HG02870 (cell line): ENCODE results near the gene TCF4.

ENCODE experiments used
- ATAC-seq: cut with Tn5 transposase; IDR thresholded peaks from one replicate; pipeline ENCODE4 v1.9.1; 2021; ENCODE audit warnings: mild to moderate bottlenecking, moderate library complexity; ENCODE audit not compliant: unreplicated experiment

Gene TCF4

GRCh38 chr18:55546851-55547704 is 40.9 kb downstream of the TCF4 start:
- no peak for ATAC-seq

- no peak for ATAC-seq
Observed at GRCh38 chr18:55544014-55544413, 44.0 kb downstream of the TCF4 start.

- no peak for ATAC-seq
Observed at GRCh38 chr18:55543130-55543704, 44.8 kb downstream of the TCF4 start.

DNA sequence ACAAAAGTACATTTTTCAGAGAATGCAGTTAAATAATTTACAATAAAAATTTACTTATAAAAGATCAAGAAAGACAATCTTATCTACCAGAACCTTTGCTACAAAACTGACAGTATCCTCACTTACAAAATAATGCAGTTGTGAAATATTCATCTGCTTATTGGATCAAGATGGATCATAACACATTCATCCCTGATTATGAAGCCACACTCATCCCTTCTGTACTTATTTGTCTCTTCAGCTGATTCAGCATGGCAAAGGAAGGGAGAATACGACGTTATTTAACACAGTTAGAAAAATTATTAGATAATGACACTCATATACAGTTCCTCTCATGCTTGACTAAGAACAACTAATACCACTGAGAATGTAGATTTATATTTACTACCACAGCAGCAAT is 46.4 kb downstream of the TCF4 start:
- ATAC-seq: no peak

DNA sequence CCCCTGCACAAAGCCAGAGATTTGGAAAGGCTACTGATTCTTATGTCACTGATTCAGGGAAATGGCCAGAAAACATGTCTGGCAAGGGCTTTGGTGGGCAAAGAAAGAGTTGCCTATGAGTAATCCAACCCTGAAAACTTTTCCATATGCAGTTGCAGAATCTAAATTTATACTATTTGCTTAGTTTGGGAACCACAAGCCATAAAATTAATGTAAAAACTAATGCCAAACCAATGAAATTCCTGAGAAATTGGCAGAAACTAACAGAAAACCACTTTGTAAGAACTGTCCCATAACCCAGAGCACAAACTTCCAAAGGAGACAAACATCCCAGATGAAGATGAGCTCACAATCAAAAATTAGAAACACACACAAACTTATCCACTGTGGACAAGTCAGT is 48.8 kb downstream of the TCF4 start:
- ATAC-seq: no peak

- ATAC-seq: no peak
Observed at GRCh38 chr18:55534996-55535395, 53.0 kb downstream of the TCF4 start.

GRCh38 chr18:55534547-55534946 is 53.4 kb downstream of the TCF4 start:
- ATAC-seq: peak; percentile 91

DNA sequence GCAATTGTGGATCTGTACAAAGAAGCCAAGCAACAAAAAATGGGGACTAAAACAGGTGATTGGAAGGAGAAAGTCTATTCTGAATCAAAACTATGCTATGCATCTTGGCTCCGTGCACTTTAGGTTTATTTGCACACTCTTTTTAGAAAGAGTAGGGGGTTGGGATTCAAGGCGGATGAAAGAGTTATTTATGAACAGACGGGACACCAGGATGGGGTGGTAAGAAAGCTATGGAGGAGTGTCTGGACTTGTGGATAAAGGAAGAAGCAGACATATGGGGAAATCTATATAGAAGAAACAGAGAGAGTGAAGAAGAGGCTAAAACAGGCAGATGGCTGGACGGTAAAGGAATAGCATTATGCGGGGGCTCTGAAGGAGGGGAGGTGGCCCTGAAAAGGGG is 57.8 kb downstream of the TCF4 start:
- no peak for ATAC-seq

GRCh38 chr18:55529581-55529980 is 58.4 kb downstream of the TCF4 start:
- no peak for ATAC-seq

DNA sequence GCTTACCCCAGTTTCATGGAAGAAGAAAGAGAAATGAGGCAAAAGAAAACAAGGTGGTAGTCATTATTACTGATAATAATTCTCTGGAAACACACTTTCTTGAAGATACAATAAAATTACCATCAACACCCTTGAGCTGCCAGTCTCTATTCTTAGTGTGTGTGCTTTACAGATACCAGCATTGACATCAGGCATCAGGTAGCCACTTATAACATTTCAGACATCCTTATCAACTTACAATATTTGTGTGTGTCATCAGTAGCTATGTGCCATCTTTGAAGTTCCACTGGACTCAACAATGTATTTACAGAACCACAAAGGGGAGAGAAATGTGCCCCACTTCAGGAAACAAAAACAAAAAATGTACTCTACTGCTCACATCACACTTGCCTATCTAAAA is 62.1 kb downstream of the TCF4 start:
- no peak for ATAC-seq

- no peak for ATAC-seq
Observed at GRCh38 chr18:55524353-55525073, 63.5 kb downstream of the TCF4 start.

GRCh38 chr18:55523001-55523400 is 65.0 kb downstream of the TCF4 start:
- ATAC-seq: no peak

DNA sequence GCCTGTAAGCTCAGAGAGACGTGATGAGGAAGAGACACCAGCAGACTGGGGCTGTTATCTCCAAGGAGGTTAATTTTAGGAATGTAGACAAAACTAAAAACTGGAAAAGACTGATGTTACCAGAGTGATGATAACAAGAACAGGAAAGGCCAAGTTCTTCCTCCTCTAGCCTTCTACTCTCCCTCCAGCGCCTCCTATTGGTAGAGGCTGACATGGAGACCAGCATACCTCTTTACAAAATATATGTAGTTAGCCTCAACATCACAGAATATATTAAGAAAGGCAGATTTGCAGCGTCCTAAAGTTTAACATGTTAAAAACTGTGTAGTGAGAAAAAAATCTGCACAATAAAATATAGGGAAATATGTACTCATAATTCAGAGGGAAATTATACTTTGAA is 66.0 kb downstream of the TCF4 start:
- no peak for ATAC-seq

GRCh38 chr18:55517055-55517454 is 70.9 kb downstream of the TCF4 start:
- no peak for ATAC-seq

- no peak for ATAC-seq
Observed at GRCh38 chr18:55515941-55516710, 71.9 kb downstream of the TCF4 start.

- ATAC-seq: no peak
Observed at GRCh38 chr18:55515214-55515613, 72.8 kb downstream of the TCF4 start.

DNA sequence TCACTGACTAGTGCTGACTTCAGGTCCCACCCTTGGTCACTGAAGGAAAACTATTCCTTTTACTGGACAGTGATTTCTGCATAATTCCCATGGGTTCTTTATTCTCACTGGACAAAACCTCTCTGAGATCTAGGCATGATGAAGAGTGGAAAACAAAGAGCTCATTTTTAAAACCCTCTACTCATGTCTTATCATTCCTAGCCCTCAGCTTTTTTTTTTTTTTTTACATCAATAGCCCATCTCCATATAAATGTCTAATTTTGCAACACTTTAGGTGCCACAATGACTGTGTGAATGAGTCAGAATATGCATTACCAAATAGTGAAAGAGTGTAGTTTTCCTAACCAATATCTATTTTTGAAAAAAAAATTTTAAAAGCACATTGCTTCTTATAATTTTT is 74.8 kb downstream of the TCF4 start:
- no peak for ATAC-seq

GRCh38 chr18:55511277-55511676 is 76.7 kb downstream of the TCF4 start:
- no peak for ATAC-seq

DNA sequence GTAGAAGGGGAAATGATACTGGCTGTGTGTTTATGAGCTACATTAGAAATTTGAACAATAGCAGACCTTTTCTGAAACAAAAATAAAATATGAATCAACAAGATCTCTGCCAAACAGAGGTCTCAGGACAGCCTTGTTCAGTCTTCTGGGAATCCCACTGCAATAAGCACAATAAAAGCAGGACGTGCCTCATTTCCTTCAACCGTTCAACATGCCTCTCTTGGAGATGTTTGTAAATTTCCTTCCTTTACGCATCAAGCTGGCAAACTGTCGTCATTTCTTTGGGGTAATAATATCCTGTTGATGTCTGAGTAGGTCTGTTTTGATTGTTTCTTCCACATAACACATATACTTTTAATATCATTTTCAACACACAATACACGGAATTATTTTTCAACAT is 77.2 kb downstream of the TCF4 start:
- no peak for ATAC-seq

GRCh38 chr18:55509631-55510324 is 78.2 kb downstream of the TCF4 start:
- peak; percentile 99 for ATAC-seq

- no peak for ATAC-seq
Observed at GRCh38 chr18:55508651-55509050, 79.3 kb downstream of the TCF4 start.
